GM19438 (cell line): Measurements from ENCODE around the gene P2RX3.
"Not testable (repeated sequence)": the region's sequence is repeated elsewhere in the genome, so short reads cannot be mapped to it uniquely, and the experiment has no call there.

Source experiments
- ATAC-seq: cut with Tn5 transposase; IDR thresholded peaks from one replicate; pipeline ENCODE4 v1.9.1; 2021; ENCODE audit warnings: low read depth; ENCODE audit not compliant: unreplicated experiment

Gene P2RX3

GRCh38 chr11:57348052-57348451 lies 9.9 kb downstream of the P2RX3 start:
- no peak for ATAC-seq

- no peak for ATAC-seq
Observed at GRCh38 chr11:57348636-57349313, 10.6 kb downstream of the P2RX3 start.

DNA sequence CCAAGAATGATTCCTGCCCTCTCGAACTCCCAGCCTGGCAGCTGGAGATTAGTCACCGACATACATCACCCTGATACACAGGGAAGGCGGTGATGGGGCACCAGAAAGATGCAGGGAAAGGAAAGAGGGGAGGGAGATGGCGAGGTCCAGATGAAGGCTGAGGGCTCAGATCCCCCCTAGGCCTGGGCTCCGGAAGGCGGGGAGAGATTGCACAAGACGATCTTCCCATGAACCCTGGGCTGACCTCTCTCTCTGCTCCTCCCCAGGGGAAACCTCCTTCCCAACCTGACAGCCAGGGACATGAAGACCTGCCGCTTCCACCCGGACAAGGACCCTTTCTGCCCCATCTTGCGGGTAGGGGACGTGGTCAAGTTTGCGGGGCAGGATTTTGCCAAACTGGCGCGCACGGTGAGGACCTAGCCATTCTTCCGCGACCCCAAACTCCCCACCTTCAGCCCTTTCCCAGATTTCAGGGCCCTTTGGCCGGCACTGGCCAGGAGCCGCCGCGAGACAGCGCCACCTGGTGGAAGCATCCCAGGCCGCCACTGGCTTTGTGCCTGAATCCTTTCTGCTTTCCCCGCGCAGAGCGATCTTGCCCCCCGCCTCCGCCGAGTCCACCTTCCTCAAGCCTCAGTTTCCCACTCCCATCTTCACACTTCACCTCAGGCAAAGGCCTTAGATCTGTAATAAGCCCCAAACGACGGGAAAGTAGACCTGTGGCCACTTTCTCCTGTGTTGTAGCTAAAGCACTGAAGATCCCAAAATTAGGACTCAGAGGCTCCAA lies 11.5 kb downstream of the P2RX3 start:
- no peak for ATAC-seq

DNA sequence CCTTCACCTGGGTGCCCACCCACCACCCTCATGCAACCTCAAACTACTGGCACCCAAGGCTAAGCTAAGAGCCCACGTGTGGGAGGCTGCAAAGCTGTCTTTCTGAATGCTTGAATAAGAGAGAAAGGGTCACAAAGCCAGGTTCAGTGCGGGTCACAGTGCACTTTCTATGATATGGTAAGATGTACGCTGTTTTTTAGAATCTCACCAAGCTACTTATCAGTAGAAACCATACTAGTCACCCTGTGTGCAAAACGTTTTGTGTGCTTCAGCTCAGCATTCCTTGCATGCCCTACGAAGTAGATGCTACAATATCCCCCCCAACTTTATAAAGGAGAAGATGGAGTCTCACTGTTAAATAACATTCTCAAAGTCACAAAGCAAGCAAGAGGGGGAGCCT lies 14.9 kb downstream of the P2RX3 start:
- no peak for ATAC-seq

- no peak for ATAC-seq
Observed at GRCh38 chr11:57353446-57353845, 15.3 kb downstream of the P2RX3 start.

GRCh38 chr11:57353852-57354251 lies 15.7 kb downstream of the P2RX3 start:
- ATAC-seq, result no peak

- ATAC-seq, result no peak
Observed at GRCh38 chr11:57354699-57355098, 16.5 kb downstream of the P2RX3 start.

DNA sequence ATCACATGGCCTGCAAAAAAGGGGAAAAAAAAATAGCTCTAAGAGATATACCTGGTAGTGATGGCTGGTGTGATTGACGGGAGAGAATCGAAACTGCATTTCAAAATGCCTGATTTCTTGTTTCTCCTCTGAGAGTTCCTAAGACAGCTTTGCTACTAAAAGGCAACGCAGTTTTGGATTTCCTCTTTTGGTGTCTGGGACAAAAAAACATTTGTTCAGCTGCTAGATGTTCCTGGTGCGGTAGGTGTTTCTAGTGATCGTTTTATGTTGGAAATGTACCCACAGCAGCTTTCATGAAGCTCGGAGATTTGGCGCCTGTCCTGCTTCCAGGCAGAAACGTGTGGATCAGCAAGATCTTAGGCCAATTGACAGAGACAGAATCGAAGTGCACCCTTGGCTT lies 18.1 kb downstream of the P2RX3 start:
- no peak for ATAC-seq

GRCh38 chr11:57357310-57357709 lies 19.2 kb downstream of the P2RX3 start:
- ATAC-seq, result no peak

DNA sequence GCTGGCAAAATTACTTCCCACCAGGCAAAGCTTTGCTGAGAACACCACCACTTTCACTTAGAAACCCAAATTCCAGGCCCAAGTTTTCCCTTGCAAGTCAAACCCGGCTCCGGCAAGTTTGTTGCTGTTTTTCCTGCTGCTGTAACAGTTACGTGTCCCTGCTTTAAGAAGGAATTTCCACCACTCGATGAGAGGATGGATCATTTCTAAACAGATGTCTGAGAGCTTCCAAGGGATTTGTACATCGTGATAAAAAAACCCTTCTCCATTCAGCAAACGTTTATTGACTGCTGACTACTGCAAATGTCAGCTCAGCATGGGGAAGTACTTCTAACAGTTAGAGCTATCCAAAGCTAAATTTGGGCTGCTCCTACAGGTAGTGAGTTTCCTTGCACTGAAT lies 19.7 kb downstream of the P2RX3 start:
- ATAC-seq, result no peak

DNA sequence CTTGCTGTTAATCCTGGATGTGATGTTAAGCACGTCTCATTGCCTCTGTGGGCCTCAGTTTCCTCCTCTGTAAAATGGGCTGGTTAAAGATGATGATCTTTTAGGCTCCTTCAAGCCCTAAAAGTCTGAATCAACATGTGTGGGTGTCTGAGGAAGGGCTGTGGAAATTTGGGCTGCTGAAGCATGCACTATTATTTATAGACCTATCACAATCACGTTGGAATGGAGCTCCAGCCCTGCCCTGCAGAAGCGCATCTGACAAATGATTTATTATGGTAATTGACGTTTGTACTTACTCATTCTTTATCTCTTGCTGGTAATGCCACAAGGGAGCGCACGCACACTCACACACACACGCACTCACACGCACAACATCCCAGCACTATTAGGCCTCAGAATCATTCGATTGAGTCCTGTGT lies 20.4 kb downstream of the P2RX3 start:
- no peak for ATAC-seq

- no peak for ATAC-seq
Observed at GRCh38 chr11:57358991-57359390, 20.8 kb downstream of the P2RX3 start.

GRCh38 chr11:57359396-57359795 lies 21.2 kb downstream of the P2RX3 start:
- ATAC-seq, result no peak

GRCh38 chr11:57359896-57360690 lies 21.9 kb downstream of the P2RX3 start:
- ATAC-seq, result no peak

DNA sequence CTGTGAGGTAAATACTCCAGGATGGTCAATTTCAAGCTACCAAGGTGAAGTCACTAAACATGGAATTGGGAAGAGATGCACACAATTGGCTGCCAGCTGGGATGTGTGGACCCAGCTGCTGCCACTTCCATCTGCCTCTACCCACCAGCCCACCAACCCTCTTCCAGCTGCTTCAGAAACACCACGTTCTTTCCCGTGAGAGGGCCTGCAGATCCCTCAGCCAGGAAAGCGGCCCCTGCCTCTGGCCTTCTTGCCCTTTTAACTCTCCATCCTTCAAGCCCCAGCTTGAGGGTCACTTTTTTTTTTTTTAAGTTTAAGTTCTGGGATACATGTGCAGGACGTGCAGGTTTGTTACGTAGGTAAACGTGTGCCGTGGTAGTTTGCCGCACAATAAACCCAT lies 22.8 kb downstream of the P2RX3 start:
- ATAC-seq, result no peak

GRCh38 chr11:57361420-57361819 lies 23.3 kb downstream of the P2RX3 start:
- ATAC-seq, result not testable (repeated sequence)

DNA sequence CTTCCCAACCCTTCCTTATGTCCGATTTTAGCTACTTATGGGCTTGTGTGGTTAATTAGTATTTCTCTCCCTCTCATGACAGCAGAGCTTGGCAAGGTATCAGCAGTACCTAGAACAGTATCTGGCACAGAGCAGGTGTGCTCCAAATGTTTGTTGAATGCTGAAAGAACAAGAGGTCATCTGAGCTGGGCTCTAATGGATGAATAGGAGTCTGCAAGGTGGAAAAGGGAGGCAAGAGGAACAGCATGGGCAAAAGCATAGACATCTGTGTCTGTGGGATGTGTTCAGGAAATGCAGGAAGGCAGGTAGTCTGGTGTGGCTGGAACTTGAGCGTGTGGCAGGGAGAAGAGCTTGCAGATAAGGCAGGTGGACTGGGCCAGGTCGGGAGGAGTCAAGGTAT lies 23.8 kb downstream of the P2RX3 start:
- ATAC-seq, result no peak

DNA sequence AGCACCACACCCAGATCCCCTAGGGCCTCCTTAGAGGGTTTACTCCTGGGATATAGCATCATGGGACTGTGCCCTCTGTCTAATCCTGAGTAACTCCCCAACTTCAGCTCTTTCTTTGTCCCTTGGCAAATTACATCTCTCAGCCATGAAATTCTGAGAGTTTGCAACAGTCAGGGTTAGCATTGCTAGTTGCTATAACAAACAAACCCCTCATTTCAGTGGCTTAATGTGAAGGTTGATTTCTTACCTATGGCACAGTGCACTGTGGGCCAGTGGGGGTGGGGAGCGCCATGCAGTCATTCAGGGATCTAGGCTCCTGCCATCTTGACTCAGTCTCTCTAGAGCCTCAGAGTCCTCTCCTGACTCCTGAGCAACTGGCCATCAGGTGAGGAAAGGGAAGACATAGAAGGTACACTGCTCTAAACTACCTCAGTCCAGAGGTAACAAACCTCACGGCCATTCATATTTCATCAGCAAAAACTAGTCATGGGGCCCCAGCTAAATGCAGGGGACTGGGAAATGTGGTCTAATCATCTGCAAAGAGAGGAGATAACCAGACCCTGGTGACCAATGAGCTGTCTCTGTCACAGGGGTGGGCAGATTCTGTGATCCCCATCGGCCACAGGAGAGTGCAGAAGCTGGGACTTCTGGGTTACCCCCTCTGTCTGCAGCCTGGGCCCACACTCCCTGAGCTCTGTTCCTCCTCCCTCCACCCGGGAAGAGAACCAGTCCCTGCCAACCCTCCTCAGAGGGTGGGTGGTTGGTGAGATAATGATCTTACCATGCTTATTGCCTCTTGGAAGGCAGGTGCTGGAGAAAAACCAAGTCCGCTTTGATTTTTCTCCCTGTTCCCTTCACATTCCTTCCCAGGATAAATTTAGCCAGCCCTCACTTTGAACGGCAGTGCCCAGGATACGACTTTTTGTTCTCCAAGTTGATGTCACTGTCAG lies 25.3 kb downstream of the P2RX3 start:
- ATAC-seq, result no peak

DNA sequence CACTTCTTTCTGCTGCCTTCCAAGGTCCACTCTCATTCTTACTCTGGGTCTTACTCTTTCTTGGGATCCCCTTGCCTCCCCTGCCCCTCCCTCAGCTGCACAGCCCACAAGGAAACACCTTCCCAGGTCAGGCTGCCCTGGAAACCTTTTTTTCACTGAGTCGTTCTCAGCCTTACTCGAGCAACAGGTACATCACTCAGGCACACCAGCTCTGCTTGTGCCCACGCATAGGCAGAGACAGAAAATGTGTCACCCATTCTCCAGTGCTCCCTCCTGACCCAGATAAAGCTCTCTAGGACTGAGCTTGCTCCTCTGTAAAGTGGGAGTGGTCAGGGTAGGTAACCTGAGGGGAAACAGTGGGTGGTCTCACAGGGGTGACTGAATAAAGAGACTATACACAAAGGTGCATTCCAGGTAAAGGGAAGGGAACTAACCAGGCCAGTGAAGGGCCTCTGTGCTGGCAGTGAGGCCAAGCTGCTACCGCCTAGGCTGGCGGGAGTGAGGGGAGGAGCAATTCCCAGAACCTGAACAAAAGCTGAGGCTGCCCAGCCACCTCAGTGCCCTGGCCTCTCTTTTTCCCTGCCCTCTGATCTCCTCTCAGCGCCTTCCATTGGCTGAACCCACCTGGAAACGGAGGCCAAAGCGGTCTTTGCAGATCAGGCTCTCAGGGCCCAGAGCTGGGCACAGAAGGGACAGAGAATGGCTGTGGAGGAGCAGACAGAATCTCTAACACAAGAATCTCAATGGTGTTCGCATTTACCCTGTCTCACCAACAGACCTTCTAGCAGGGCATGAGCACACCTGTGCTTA lies 26.9 kb downstream of the P2RX3 start:
- no peak for ATAC-seq
